GM18867 (cell line): Measurements from ENCODE around the gene GNB5.

Experiments
- ATAC-seq: cut with Tn5 transposase; IDR thresholded peaks from one replicate; pipeline ENCODE4 v1.9.1; 2021; ENCODE audit warnings: mild to moderate bottlenecking, moderate library complexity; ENCODE audit not compliant: unreplicated experiment

GNB5 gene

GRCh38 chr15:52071570-52071969 lies 119.6 kb downstream of the GNB5 start:
- ATAC-seq, result no peak

GRCh38 chr15:52069559-52069958 lies 121.6 kb downstream of the GNB5 start:
- ATAC-seq, result no peak

GRCh38 chr15:52068004-52068615 lies 123.1 kb downstream of the GNB5 start:
- no peak for ATAC-seq

- no peak for ATAC-seq
Measured at GRCh38 chr15:52067545-52067926, 123.7 kb downstream of the GNB5 start.

- ATAC-seq, result no peak
Measured at GRCh38 chr15:52066842-52067544, 124.2 kb downstream of the GNB5 start.
